Heart left ventricle (tissue), 16 donors: ENCODE data around the gene PFKFB4. TPM values are rescaled to one million over a fixed set of nuclear protein-coding genes. Genes with fewer than 3 reads are reported as not detected.

Experiments used
- ATAC-seq, 4 donors: fragments of 200-7000 bp; cut with Tn5 transposase; one replicate each; pipeline ENCODE4 v1.9.1; 2020 to 2022; ENCODE audit warnings: moderate library complexity in 4 of 4, mild to moderate bottlenecking in 3 of 4, moderate number of reproducible peaks in 1 of 4
- DNase-seq, 5 donors: peaks; one replicate each; pipeline ENCODE4 v3.0.0-alpha.2; 2020
- H3K27ac ChIP-seq, 12 donors: fragments of 200-600 bp; sonication (generic) in 4 of 12; one replicate each; pipeline versions ENCODE4 v1.5.0 to v1.8.0; 2016 to 2022; ENCODE audit warnings: mild to moderate bottlenecking in 2 of 12
- H3K27me3 ChIP-seq, 9 donors: fragments of 200-600 bp; sonication (generic) in 2 of 9; one replicate each; pipeline versions ENCODE4 v1.5.1 to v1.8.0; 2016 to 2022; ENCODE audit warnings: mild to moderate bottlenecking in 3 of 9
- H3K36me3 ChIP-seq, 9 donors: fragments of 200-600 bp; sonication (generic) in 2 of 9; one replicate each; pipeline versions ENCODE4 v1.5.0 to v1.8.0; 2018 to 2022; ENCODE audit warnings: mild to moderate bottlenecking in 2 of 9
- H3K4me1 ChIP-seq, 12 donors: fragments of 200-600 bp; sonication (generic) in 4 of 12; one replicate each; pipeline versions ENCODE4 v1.5.0 to v1.8.0; 2016 to 2022; ENCODE audit warnings: mild to moderate bottlenecking in 3 of 12
- H3K4me3 ChIP-seq, 12 donors: fragments of 200-600 bp; sonication (generic) in 4 of 12; one replicate each; pipeline versions ENCODE4 v1.5.0 to v1.8.0; 2017 to 2022; ENCODE audit warnings: mild to moderate bottlenecking in 9 of 12, moderate library complexity in 4 of 12
- H3K9me3 ChIP-seq, 12 donors: fragments of 200-600 bp; sonication (generic) in 4 of 12; one replicate each; pipeline versions ENCODE4 v1.5.0 to v1.8.0; 2016 to 2022; ENCODE audit warnings: mild to moderate bottlenecking in 1 of 12
- POLR2A ChIP-seq, 2 donors: fragments of 450-650 bp; IDR thresholded peaks; one replicate each; pipeline ENCODE4 v1.6.1; 2017; ENCODE audit warnings: antibody characterized with exemption in 2 of 2, mild to moderate bottlenecking in 2 of 2, moderate library complexity in 2 of 2
- WGBS, 4 donors: extraction: QIAGEN DNeasy Blood & Tissue Kit in 2 of 4; methylation state at CpG; one replicate each; pipeline versions ENCODE4 v1.1.5 to v1.1.7; 2013 to 2018; 5-methylcytosine and 5-hydroxymethylcytosine counted together
- intact Hi-C, 10 donors: fragments of 100-400 bp; cut with DNase I; formaldehyde crosslinking; loops; one replicate each; pipeline versions ENCODE4 v1.11.1 to v1.14.2; 2022
- polyA plus RNA-seq, 2 donors: library from polyadenylated mRNA; stranded (reverse); fragments of 200-250 nt; gene quantifications; one replicate each; pipeline ENCODE4 v1.2.3, GENCODE V29; 2013
- total RNA-seq, 9 donors: library from RNA; depleted of rRNA in 2 of 9; stranded (reverse); fragments of >200 nt in 2 of 9; fragmentation: NEBNext Ultra II Directional in 3 of 9; extraction: Animal tissue kit (Norgen Biotek cat#: 25700) in 3 of 9; gene quantifications; one replicate each; pipeline versions ENCODE4 v1.1.0 to v1.2.4, GENCODE V29; 2016 to 2023
- TF ChIP-seq, protein P1 (sequence below), 12 donors: fragments of 200-600 bp; sonication (generic) in 4 of 12; IDR thresholded peaks; one replicate each; pipeline versions ENCODE4 v1.5.0 to v1.8.0; 2018 to 2022; ENCODE audit warnings: antibody characterized with exemption in 12 of 12, mild to moderate bottlenecking in 5 of 12
- donor health status: ischemic (EF 13 %, LVEDD 7.1; RV severe dilation, severe dysfunction).
- donor health status: healthy with polysubstance abuse.
- donor health status: DM: no; HTN: yes; CAD: no.
- donor health status: DM: no; HTN: no; CAD: no.
- donor health status: ischemic (EF 25% LVEDD 6.9; RV normal size, moderate dysfunction).
- donor health status: ischemic (EF 25% LVEDD 5.7; RV mildly dilated, moderate dysfunction).
- donor health status: healthy.
- donor health status: DM: yes; HTN: yes; CAD: no.
- donor health status: ischemic (EF 35%, LVEDD 5.7; RV mildly dilated, moderate dysfunction).
- donor health status: nonischemic (EF 11% LVEDD 7.7; RV severe dilation, severe dysfunction).
- donor health status: DM: yes; HTN: yes; CAD: no.
- donor health status: PGD.
- donor health status: ischemic (EF 29% LVEDD 5.4; RV normal size, mild dysfunction).
- donor health status: nonischemic (EF 23%, LVEDD 6.1; RV moderate dilation, normal function).

Gene PFKFB4
- total and polyA plus RNA-seq, 11 donors: 0.44 to 9.1 (median 1.2) TPM

DNA sequence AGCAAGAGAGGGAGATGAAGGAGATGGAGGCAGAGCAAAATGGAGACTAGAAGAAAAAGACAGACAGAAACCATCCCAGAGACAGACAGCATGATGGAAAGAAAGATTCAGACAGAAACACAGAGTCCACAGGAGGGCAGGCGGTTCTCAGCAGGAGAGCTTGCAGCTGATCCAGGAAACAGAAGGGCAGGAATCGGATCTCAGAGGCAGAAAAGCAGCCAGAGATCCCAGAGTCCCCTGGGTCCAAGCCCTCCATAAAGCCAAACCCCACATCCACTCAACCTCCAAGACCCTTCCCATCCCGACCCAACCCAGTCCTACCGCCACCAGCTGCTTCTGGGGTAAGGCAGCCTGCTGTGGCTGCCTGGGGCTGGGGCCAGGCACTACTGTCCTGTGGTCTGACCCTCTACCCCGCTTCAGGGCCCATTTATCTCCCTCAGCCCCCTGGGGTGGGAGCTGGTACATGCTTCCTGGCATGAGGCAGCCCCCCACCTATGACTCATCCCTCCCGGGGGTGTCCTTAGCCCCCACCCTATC is 6.8 kb upstream of the PFKFB4 start, which contains the start of gene UCN2:
Gene UCN2 (minus strand): TSS at position 400 of the 537 bp plus-strand sequence. CDS start 657 bp downstream, outside the sequence.
- peaks cover 3 to 56% (median 14%) of the 10 kb centered on the region in 12 donors for H3K4me1 ChIP-seq
- H3K27ac ChIP-seq: no peak within 1 kb of the TSS
- H3K9me3 ChIP-seq: no peaks in the 10 kb centered on the region
- H3K4me3 ChIP-seq: no peak within 1 kb of the TSS
- ATAC-seq (no peak), DNase-seq (no peak)
- H3K36me3 ChIP-seq: no peaks in the 10 kb centered on the region
- TF ChIP-seq POLR2A (IDR thresholded peaks at IDR 0.05): no peak
- TF ChIP-seq, protein P1, sequence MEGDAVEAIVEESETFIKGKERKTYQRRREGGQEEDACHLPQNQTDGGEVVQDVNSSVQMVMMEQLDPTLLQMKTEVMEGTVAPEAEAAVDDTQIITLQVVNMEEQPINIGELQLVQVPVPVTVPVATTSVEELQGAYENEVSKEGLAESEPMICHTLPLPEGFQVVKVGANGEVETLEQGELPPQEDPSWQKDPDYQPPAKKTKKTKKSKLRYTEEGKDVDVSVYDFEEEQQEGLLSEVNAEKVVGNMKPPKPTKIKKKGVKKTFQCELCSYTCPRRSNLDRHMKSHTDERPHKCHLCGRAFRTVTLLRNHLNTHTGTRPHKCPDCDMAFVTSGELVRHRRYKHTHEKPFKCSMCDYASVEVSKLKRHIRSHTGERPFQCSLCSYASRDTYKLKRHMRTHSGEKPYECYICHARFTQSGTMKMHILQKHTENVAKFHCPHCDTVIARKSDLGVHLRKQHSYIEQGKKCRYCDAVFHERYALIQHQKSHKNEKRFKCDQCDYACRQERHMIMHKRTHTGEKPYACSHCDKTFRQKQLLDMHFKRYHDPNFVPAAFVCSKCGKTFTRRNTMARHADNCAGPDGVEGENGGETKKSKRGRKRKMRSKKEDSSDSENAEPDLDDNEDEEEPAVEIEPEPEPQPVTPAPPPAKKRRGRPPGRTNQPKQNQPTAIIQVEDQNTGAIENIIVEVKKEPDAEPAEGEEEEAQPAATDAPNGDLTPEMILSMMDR (IDR thresholded peaks at IDR 0.05): no peak
- WGBS, 4 donors: 69 to 77% (median 73%) methylated on average over 6 of the region's 6 CpGs
- H3K27me3 ChIP-seq: no peaks in the 10 kb centered on the region
- intact Hi-C loops: loop anchor here in 5 of 10 donors (5.0 kb wide), 3 partner anchors 34 to 44 kb away; partner anchors contain the start of genes COL7A1 (in 2 of the 5) and UQCRC1 (in 1 of the 5)

DNA sequence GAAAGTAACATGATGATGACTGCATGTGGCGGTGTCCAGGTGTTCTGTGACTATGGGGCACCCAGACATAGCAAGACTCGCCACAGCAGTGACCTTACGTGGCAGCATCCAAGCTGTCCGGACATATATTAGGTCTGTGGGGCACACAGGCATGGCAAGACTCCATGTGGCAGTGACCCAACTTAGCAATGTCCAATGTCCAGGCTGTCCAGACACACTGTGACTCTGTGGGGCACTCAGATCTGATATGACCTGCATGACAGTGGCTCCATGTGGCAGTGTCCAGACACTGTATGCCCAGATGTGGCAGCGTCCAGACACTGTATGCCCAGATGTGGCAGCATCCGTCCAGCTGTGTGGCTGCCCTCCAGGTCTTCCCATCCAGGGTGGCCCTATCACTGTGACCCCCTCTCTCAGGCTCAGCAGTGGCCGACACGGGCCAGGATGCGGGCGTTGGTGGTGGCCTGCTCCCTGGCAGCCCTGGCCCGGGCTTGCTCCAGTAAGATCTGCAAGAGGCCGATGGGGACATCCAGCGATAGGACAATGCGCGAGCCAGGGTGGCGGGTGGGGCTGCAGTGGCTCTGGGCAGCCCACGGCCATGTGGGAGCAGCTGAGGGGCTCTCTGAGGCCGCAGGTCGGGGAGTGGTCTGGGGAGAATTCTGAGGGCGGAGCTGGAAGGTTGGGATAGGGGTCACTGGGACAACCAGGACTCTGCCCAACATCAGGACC is 5.9 kb upstream of the PFKFB4 start:
- peaks cover 3 to 66% (median 20%) of the 10 kb centered on the region in 12 donors for H3K4me1 ChIP-seq
- no peak for ATAC-seq
- H3K27me3 ChIP-seq: no peaks in the 10 kb centered on the region
- no peak overlapping the region for H3K4me3 ChIP-seq
- no peaks in the 10 kb centered on the region for H3K36me3 ChIP-seq
- TF ChIP-seq, protein P1 (IDR thresholded peaks at IDR 0.05): no peak
- TF ChIP-seq POLR2A (IDR thresholded peaks at IDR 0.05): no peak
- H3K9me3 ChIP-seq: no peaks in the 10 kb centered on the region
- DNase-seq: no peak
- H3K27ac ChIP-seq: no peak overlapping the region
- WGBS, 4 donors: 88 to 92% (median 89%) methylated on average over 19 to 20 of the region's 20 CpGs
- intact Hi-C loops: loop anchor here in 5 of 10 donors (5.0 kb wide), 3 partner anchors 35 to 45 kb away; partner anchors contain the start of genes COL7A1 (in 2 of the 5) and UQCRC1 (in 1 of the 5)

DNA sequence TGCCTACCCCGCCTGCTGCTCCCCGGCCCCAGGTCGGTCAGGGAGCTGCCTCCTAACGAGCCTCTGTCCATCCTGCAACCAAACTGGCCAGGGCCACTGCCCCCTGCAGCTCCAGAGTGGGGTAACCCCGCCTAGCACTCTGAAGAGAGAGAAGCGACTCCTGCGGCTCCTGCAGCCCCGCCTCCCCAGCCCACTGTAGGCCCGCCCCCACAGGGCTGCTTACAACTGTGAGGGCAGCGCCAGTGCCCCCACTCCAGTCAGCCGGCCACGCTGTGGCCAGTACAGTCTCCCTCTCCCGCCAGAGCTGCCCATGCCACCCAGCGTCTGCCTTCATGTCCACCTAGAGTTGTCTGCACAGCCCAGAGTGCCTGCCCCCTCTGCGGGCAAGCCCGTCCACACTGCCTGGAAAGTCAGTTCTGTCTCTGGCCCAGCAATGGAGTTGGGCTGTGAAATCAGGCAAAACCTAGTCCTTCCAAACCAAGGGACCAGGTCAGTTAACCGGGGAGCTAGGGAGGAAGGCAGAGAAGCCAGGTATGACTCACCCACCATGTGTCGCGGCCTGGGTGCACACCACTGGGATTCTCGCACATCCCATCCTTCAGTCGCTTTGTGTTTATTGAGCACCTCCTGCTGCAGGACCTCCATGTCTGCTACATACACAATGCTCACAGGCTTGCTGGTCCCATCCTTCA is 4.6 kb upstream of the PFKFB4 start:
- ATAC-seq (peak in 2 of 4 donors; percentile 5 to 10), DNase-seq (peak; percentile 59 to 83 (median 63))
- Histone ChIP-seq H3K36me3 (no peaks in the 10 kb centered on the region), H3K9me3 (no peaks in the 10 kb centered on the region), H3K4me1 (peaks cover 5 to 69% (median 30%) of the 10 kb centered on the region in 12 donors), H3K27ac (peak overlapping the region in 11 of 12 donors; percentile 59 to 87 (median 66)), H3K27me3 (no peaks in the 10 kb centered on the region), H3K4me3 (peak overlapping the region in 11 of 12 donors; percentile 4 to 54 (median 44))
- TF ChIP-seq POLR2A (IDR thresholded peaks at IDR 0.05): no peak
- TF ChIP-seq, protein P1 (IDR thresholded peaks at IDR 0.05): peak in 5 of 12 donors; percentile 9 to 34 (median 16)
- intact Hi-C loops: loop anchor here in 5 of 10 donors (5.0 kb wide), 3 partner anchors 36 to 46 kb away; partner anchors contain the start of genes COL7A1 (in 2 of the 5) and UQCRC1 (in 1 of the 5)
- 35 to 49% (median 37%) methylated on average over 21 of the region's 21 CpGs for WGBS, 4 donors
